Cardiac septum (tissue), 1 donor: ENCODE measurements around the gene FARSA. TPM values are rescaled to one million over a fixed set of nuclear protein-coding genes. Genes with fewer than 3 reads are reported as not detected.
"Not testable (repeated sequence)": the region's sequence is repeated elsewhere in the genome, so short reads cannot be mapped to it uniquely, and the experiment has no call there.

Source experiments
- DNase-seq: peaks from one replicate; pipeline ENCODE4 v3.0.0-alpha.2; 2020; ENCODE audit warnings: low spot score
- intact Hi-C: fragments of 100-400 bp; cut with DNase I; formaldehyde crosslinking; loops from one replicate; pipeline ENCODE4 v1.14.0; 2022
- total RNA-seq: library from RNA; stranded (reverse); fragmentation: NEBNext Ultra II Directional; extraction: Animal tissue kit (Norgen Biotek cat#: 25700); gene quantifications from one replicate; pipeline ENCODE4 v1.2.1, GENCODE V29; 2021
- donor health status: DM: no; HTN: no; CAD: no.

FARSA gene
- total RNA-seq, 1 donor from 2014 or later: 36.3 TPM

DNA sequence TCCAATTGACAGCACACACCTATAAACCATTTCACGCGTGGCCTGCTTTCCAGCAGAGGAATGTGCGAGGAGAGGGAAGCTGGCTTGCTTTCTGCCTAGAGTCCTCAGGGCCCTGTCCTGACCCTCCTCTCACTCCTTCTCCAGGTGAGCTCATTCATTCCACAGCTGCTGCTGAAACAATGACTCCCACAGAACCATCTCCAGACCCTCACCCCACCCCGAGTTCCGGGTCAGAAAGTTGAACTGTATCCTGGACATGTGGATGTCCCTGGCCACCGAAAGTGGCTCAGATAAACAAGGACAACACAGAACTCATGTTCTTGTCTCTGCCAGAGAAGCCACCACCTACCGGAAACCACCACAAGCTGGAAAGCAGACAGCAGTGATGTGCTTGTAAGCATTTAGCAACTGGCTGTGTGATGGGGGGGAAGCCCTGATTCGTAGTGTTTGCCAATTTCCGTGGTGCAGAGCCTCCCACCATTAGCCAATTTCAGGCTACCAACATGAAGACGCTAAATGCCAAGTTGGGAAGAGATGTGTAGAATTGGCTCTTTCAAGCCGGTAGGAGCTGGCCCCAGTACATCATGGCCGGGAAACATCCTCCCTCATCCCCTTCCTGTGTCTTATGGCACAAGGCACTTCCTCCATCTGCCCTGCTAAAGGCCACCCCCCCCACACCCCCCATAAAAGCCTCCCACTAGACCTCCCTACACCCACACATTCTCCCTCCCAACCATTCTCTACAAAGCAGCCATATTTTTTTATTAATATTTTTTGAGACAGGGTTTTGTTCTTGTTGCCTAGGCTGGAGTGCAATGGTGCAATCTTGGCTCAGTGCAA lies 19.4 kb downstream of the FARSA start:
- no peak for DNase-seq
- intact Hi-C loops: no loop called here

DNA sequence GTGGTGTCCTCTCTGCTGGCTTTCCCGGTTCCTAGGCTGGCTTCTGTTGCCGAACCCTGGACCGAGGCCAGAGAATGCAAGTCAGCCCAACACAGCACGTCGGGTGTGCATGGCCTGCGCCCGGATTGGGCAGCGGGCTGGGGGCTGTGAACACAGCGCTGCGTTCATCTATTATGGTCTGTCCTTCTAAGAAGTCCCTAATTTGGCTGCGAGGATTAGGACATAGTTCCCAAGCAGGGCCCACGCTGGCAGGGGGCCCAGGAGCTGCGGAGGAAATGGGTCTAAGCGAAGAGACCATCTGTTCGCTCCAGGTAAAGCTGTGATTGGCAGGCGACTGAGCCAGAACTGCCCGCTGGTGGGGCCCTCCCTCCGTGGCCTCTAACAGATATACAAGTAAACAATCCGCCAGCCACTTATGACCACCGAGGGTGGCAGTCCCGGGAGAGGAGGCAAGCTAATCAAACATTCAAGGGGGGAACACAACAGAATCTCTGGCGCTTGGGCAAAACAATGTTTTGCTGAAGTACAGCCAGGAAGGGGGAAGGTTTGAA lies 20.4 kb downstream of the FARSA start:
- peak; percentile 82 for DNase-seq
- intact Hi-C loops: no loop called here

DNA sequence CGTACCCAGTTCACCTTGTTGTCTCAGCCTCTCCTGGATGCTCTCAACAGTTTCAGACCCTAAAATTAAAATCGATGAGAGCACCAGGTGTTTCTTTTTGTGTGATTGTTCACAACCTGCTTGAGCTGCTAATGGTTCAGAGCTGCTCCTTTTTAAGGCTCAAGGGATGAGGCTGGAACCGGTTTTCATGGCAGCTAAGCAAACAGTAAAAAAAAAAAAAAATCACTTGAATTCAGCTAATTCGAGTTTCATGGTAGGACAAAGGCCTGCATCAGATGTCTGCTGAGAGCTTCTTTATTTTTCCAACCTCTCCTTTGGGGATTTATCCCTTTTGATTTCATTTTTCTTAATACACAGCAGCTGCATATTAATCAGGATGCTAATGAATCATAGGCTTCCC lies 20.9 kb downstream of the FARSA start:
- intact Hi-C loops: no loop called here
- no peak for DNase-seq

DNA sequence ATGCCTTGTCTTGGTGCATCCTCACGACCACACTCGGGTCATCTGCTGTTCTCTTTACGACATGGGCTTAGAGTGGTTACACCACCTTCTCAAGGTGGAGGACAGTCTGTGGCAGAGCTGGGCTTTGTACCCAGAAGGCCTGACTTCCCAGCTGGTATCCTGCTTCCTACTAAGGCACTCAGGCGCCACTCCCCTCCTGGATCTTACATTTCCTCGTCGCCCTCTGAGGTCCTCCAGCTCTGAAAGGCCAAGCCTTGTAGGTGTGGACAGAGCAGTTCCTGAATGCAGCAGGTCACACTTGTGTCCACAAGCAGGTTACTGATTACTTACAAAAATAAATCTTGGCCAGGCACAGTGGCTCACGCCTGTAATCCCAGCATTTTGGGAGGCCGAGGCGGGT lies 26.3 kb downstream of the FARSA start:
- intact Hi-C loops: no loop called here
- no peak for DNase-seq

DNA sequence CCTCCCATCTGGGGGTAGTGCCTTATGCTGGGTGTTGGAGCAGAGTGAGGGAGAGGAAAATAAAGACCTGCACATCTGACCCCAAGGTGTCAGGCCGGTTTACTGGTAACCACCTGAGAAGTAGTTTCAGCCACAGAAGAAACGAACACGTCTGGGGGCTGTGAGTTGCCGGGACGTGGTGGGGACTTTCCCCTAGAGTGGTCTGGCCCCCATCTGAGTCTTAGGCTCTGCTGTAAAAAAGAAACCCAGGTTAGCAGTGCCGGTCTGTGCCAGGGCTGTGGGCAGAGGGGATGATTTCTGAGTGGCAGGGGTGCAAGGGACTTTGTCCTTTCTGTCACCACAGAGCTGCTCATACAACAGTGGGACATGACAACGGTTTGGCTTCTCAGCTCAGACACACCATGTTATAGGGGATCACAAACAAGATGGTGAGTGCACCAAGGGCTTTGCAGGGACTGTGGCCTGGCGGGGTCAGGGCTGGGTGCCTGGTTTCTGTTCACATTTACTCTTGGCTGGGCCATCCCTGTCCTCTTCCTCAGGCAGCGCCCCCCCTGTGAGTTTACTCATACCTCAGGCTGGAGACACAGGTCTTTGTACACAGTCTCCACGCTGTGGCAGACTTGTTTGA lies 33.5 kb downstream of the FARSA start:
- intact Hi-C loops: no loop called here
- no peak for DNase-seq

DNA sequence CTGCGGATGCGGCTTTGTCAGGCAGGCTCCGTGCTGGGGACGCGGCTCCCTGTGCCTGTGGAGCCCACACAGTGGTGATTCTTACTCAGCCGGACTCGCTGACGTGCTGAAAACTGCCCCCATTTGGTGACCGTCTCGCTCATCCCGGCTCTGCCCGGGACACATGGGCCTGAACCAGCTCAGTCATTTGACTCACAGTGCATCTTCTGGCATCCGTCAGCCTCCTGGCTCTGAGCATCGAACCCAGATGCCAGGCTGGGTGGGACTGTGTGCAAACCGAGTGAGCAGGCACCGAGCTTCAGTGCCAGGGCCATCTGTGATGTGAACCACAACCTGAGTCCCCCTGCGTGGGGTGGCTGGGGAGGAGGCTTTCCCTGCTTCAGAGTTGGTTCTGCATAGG lies 37.1 kb downstream of the FARSA start:
- intact Hi-C loops: no loop called here
- no peak for DNase-seq

DNA sequence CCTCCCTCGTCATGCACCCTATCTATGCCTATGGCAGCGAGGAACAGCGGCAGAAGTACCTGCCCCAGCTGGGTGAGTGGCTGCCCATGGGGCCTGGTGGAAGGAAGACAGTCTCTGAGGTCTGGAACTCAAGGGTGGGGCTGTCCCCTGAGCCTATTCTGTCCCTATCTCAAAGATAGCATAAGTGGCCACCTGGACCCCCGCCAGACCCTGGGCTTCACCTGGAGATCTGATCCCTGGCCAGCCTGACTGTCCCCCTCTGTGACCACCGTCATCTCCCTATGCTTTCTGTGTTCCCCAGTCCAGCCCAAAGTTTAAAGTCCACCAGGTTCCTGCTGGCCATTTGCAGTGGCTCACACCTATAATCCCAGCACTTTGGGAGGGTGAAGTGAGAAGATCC lies 39.9 kb downstream of the FARSA start:
- intact Hi-C loops: loop anchor here (5.0 kb wide), 1 partner anchor 39 kb away; the partner anchor contains the start of gene FARSA

DNA sequence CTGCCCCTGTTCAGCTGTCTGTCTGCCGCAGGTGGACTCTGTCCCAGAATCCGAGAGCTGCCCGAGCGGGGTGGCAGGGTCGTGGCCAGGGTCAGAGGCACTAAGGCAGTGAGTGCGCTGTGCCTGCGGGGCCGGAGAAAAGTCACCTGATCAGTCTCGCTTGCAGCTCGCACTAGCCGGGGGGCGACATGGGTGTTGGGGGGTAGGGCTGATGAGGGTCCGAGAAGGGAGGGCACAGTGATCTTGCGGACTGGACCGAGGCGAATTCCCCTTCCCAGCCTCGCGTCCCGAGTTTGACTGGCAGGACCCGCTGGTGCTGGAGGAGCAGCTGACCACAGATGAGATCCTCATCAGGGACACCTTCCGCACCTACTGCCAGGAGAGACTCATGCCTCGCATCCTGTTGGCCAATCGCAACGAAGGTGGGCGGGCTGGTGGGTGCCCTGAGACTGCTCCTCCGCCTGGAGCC lies 41.9 kb downstream of the FARSA start:
- DNase-seq: no peak
- intact Hi-C loops: loop anchor here (5.0 kb wide), 1 partner anchor 41 kb away; the partner anchor contains the start of gene FARSA

More for the DNA sequence above, 39.9 kb downstream of the FARSA start:
- DNase-seq: no peak

DNA sequence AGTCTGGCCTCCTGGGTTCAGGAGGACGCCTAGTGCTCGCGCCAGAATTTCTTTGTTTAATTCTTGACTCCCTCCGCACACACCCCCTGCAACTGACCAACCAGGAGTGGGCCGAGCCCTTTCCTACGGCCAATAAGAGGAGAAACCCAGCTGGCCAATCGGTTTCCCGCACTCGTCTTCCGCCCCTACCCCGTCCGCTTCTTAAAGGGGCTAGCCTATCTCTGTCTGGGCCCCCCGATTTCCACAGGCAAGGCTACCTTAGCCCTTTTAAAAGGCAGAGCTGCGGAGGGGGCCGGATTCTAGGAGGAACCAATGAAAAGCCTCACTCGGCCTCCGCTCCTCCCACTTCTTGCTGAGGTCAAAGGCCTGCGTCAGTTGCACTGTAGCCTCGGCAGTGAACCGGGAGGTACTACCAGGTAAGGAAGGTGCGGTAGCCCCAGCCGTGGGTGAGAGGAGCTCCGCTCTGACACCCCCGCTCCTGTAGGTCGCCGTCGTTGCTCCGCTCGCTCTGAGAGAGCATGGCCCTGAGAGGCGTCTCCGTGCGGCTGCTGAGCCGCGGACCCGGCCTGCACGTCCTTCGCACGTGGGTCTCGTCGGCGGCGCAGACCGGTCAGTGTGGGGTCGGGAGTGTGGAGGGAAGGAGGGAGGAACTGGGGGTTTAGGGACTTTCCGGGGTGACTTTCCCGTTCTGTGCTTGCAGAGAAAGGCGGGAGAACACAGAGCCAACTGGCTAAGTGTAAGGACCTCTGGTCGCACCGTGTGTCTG lies 42.5 kb downstream of the FARSA start, which contains the start of gene GCDH:
Gene GCDH, plus strand, starts transcription at position 374 of the 766 bp plus-strand sequence. Its CDS starts 145 bp downstream, at position 519.
- intact Hi-C loops: loop anchor here (5.0 kb wide), 1 partner anchor 41 kb away; the partner anchor contains the start of gene FARSA
- peak; percentile 98 for DNase-seq

DNA sequence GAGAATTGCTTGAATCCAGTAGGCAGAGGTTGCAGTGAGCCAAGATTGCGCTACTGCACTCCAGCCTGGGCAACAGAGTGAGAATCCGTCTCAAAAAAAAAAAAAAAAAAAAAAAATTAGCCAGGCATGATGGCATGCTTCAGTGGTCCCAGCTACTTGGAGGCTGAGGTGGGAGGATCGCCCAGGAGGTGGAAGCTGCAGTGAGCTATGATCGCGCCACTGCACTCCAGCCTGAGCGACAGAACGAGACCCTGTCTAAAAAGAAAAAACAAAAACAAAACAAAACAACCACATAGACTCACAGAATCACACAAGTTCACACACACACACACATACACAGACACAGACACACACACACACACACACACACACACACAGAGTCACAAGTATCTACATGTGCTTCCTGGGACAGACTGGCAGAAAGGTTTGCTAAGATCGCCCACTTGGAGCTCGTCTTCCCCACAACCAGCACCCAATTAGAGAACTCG lies 43.2 kb downstream of the FARSA start:
- DNase-seq: not testable (repeated sequence)
- intact Hi-C loops: loop anchor here (5.0 kb wide), 1 partner anchor 42 kb away; the partner anchor contains the start of gene FARSA

DNA sequence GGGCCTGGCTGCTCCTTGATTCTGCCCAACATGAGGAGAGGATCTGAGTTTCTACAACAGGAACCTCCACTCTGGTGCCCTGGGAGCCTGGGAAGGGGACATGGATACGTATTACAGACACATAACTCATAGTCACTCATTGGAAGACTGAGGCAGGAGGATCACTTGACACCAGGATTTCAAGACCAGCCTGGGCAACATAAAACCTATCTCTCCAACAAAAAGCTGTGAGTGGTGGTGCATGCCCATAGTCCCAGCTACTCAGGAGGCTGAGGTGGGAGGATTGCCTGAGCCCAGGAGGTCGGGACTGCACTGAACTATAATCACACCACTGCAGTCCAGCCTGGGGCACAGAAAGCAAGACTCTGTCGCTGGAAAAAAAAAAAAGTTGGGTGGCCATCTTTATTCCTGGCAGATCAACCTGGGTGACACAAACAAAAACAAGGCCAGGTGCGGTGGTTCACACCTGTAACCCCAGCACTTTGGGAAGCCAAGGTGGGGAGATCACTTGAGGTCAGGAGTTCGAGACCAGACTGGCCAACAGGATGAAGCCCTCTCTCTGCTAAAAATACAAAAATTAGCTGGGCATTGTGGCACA lies 45.4 kb downstream of the FARSA start:
- DNase-seq: no peak
- intact Hi-C loops: loop anchor here (5.0 kb wide), 1 partner anchor 69 kb away; the partner anchor contains the start of gene GADD45GIP1

DNA sequence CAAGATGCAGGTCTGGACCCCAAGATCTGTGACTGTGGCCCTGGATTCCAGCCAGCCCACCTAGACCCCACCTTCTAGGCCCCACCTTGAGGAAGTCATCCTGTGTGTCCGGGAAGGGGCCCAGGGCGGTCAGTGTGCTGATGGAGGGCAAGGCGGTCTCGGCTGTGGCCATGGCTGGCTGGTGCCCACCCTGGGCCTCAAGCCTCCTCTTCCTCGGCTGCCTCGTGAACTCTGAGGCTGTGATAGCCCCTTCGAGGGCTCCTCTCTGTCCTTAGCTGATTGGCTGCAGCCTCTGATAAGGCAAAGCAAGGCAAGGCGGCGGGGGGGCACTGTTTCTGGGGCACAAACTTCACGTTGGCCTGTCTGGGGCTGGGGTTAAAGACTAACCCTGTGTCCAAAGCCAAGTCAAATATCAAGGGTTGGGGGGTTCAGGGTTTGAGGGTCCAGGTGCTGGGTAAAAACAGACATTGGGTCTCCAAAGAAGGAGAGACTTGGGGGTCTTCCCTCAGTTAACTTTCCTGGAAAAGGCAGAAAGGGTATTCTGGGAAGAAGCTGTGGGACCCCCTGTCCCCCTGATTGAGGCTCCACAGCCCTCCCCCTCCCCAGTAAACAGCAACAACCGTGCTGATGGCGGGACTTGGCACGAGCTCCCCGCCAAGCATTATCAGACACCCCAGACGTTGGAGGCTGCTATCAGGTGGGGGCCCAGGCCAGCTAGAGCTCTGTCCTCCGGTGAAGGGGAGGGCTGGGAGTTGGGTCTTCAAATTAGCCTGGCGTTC lies 46.4 kb downstream of the FARSA start, which contains the start of gene KLF1:
Gene KLF1, minus strand, starts transcription at position 233 of the 779 bp plus-strand sequence. Its CDS starts 61 bp downstream, at position 172.
- intact Hi-C loops: loop anchor here (5.0 kb wide), 1 partner anchor 70 kb away; the partner anchor contains the start of gene GADD45GIP1
- no peak for DNase-seq

DNA sequence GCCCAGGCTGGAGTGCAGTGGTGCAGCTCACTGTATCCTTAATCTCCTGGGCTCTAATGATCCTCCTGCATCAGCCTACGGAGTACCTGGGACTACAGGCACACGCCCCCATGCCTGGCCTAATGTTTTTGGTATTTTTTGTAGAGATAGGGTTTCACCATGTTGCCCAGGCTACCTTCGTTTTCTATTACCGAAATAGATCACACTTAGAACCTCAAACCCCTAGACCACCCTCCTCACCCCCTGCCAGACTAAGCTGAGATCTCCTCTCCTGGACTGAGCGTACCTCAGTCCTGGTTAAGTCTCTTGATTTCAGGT lies 46.9 kb downstream of the FARSA start:
- DNase-seq: no peak
- intact Hi-C loops: loop anchor here (5.0 kb wide), 1 partner anchor 71 kb away; the partner anchor contains the start of gene GADD45GIP1

DNA sequence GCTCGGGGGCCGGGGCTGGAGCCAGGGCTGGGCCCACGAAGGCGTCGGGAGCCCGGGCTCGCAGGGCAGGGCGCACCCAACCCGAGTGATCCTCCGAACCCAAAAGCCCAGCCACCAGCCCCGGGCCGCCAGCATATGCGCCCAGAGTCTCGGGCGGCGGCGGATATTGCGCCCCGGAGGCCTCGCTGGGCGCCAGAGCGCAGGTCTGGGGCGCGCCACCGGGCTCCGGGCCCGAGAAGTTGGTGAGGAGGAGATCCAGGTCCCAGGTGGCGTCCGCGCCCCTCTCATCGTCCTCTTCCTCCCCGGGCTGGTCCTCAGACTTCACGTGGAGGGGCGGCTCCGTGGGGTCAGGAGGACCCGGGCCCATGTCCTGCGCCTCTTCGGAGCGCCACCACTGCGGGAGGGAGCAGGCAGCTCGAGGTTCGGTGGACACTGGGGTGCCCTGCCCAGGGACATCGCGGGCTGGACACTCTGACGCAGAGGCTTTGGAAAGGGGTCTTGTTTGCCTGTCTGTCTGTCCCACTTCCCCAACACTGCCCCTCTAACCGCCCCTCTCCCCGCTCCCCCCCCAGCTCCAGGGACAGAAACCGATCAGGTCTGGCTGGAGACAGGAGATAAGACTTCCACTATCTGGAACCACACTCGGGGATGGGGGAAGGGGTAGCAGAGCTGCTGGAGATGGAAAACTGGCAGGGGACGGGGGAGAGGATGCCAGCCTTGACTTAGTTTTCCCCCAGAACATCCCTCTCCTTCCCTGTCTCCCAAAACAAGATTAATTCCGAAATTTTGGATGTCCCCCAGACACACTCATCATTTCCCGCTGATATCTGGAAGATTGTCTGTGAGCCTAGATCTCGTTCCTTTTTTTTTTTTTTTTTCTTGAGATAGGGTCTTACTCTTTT lies 47.5 kb downstream of the FARSA start:
- intact Hi-C loops: loop anchor here (5.0 kb wide), 1 partner anchor 71 kb away; the partner anchor contains the start of gene GADD45GIP1
- no peak for DNase-seq

DNA sequence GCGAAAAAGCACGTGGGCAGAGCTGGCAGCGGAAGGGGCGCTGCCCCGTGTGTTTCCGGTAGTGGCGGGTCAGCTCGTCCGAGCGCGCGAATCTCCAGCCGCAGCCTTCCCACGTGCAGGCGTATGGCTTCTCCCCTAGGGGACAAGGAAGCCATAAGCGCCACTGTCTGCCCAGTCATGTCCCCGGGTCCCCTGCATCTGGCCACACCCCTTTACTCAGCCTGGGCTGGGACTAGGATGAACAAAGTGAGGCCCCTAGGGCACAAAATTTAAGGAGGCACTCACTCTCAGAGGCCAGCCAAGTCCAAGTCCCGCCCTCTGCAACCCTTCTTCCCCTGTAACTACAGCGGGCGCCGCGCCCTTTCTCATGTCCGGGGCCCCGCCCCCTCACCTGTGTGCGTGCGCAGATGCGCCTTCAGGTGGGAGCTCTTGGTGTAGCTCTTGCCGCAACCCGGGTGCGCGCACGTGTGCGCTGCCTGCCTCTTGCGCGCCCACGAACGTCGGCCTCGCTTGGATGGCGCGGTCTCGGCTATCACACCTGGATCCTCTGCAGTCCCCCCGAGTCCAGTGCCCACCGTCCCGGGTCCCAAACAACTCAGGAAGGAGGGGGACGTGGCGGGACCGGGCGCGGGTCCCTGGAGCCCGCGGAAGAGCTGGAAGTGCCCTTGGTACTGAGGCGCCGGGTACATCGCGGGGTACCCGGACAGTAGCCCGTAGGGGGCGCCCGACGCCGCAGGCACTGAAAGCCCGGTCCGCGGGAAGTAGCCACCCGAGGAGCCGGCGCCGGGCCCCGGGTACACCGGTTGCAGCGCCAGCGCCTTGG lies 48.4 kb downstream of the FARSA start:
- intact Hi-C loops: loop anchor here (5.0 kb wide), 1 partner anchor 72 kb away; the partner anchor contains the start of gene GADD45GIP1
- DNase-seq: peak; percentile 91

DNA sequence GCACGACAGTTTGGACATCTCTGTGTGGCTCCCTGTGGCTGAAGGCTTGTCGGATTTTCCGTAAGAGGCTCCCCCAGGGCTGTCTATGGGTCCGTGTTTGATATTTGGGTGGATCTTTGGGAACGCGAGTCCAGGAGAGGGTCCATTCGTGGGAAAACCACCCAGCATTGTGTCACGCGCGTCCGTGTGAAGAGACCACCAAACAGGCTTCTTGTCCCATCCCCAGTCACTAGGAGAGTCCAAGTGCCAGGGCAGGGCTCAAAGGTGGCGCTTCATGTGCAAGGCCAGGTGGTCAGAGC lies 48.9 kb downstream of the FARSA start:
- no peak for DNase-seq
- intact Hi-C loops: no loop called here
